ENCODE measurements around the gene HDAC3. TPM values are rescaled to one million over a fixed set of nuclear protein-coding genes. Genes with fewer than 3 reads are reported as not detected.

The HDAC3 gene
- polyA plus RNA-seq, 1 of the 3 experiments (the other 2 are of a cell fraction), result 104 TPM

DNA sequence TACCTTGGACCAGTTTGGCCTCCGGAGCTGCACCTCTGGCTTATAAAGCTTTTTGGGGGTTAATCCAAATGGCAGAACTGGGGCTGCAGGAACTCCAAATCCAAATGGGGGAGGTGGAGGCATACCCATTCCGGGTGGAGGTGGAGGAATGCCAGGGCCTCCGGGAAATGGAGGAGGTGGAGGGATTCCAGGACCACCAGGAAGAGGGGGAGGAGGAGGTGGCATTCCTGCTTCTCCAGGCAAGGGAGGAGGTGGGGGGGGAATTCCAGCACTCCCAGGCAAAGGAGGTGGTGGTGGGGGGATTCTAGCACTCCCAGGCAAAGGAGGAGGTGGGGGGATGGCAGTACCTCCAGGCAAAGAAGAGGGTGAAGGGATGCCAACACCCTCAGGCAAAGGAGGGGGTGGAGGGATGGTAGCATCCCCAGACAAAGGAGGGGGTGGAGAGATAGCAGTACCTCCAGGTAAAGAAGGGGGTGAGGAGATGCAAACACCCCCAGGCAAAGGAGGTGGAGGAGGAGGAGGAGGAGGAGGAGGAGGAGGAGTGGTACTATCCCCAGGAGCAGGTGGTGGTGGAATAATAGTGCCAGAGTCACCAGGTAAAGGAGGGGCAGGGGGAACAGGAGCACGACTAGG lies 63.0 kb downstream of the HDAC3 start:
- Histone ChIP-seq H3K9ac (no peak overlapping the region), H4K20me1 (ENCODE audit: insufficient read depth) (no peaks in the 10 kb centered on the region), H3K79me2 (ENCODE audit: insufficient read depth) (no peaks in the 10 kb centered on the region), H3K9me3 (no peaks in the 10 kb centered on the region), H3K27me3 (ENCODE audit: insufficient read depth) (no peaks in the 10 kb centered on the region), H3K4me2 (no peak overlapping the region), H3F3A (replicated peaks; ENCODE audit: insufficient read depth) (no peaks in the 10 kb centered on the region), H2AFZ (ENCODE audit: low read depth) (no peak overlapping the region), H3K36me3 (replicated peaks in 1 of 2; ENCODE audit: control insufficient read depth in 1 of 2, insufficient read depth in 2 of 2, low read length in 1 of 2) (peaks cover 56 to 77% of the 10 kb centered on the region in 2 experiments), H3K4me1 (ENCODE audit: control insufficient read depth in 1 of 2, insufficient read depth in 2 of 2, low read depth in 1 of 2, low read length in 1 of 2) (no peaks in the 10 kb centered on the region), H3K27ac (ENCODE audit: low read depth in 2 of 2, low read length in 1 of 2) (no peak overlapping the region), H3K9me2 (no peaks in the 10 kb centered on the region), H3K4me3 (ENCODE audit: low read depth in 2 of 2, low read length in 1 of 2) (no peak overlapping the region)
- WGBS (ENCODE audit: low lambda C conversion rate), result 92% methylated on average over 4 of the region's 4 CpGs
- TF ChIP-seq, protein P1, sequence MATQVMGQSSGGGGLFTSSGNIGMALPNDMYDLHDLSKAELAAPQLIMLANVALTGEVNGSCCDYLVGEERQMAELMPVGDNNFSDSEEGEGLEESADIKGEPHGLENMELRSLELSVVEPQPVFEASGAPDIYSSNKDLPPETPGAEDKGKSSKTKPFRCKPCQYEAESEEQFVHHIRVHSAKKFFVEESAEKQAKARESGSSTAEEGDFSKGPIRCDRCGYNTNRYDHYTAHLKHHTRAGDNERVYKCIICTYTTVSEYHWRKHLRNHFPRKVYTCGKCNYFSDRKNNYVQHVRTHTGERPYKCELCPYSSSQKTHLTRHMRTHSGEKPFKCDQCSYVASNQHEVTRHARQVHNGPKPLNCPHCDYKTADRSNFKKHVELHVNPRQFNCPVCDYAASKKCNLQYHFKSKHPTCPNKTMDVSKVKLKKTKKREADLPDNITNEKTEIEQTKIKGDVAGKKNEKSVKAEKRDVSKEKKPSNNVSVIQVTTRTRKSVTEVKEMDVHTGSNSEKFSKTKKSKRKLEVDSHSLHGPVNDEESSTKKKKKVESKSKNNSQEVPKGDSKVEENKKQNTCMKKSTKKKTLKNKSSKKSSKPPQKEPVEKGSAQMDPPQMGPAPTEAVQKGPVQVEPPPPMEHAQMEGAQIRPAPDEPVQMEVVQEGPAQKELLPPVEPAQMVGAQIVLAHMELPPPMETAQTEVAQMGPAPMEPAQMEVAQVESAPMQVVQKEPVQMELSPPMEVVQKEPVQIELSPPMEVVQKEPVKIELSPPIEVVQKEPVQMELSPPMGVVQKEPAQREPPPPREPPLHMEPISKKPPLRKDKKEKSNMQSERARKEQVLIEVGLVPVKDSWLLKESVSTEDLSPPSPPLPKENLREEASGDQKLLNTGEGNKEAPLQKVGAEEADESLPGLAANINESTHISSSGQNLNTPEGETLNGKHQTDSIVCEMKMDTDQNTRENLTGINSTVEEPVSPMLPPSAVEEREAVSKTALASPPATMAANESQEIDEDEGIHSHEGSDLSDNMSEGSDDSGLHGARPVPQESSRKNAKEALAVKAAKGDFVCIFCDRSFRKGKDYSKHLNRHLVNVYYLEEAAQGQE (IDR thresholded peaks at IDR 0.05; ENCODE audit: low read depth, low read length), result no peak
- no peak for TF ChIP-seq TEAD4 (IDR thresholded peaks at IDR 0.05; ENCODE audit: borderline replicate concordance, insufficient read depth)
- TF ChIP-seq MEF2A (IDR thresholded peaks at IDR 0.05; ENCODE audit: borderline replicate concordance, low read depth), result no peak
- no peak for TF ChIP-seq SIN3A (IDR thresholded peaks at IDR 0.05; ENCODE audit: borderline replicate concordance, low read depth, low read length)
- TF ChIP-seq FOSL2 (IDR thresholded peaks at IDR 0.05; ENCODE audit: borderline replicate concordance, low read depth), result no peak
- POLR2A ChIA-PET, result no interaction called here
- CTCF ChIA-PET, result interaction anchor here (1.4 to 4.2 kb wide), 2 partner anchors 10 to 19 kb away, joined by 3 to 17 read pairs; no protein-coding TSS in a partner anchor
- no peak for DNase-seq

Small RNA genes lying within 50 kb of the gene (small RNA-seq; reads per million reads assigned to genes)
- 0 reads per million in 7 experiments for gene RPS27AP10

Other genes with a start within 250 kb of the HDAC3 start
- gene PCDHGB4, start 249.2 kb downstream of the HDAC3 start, polyA plus RNA-seq (2012; rRNA removed), result 0.37 and 0.64 TPM in 2 replicates
- gene PCDHGA8, start 244.2 kb downstream of the HDAC3 start, polyA plus RNA-seq (2012; rRNA removed), result 0.06 and 0.12 TPM in 2 replicates
- gene PCDHGB5, start 238.9 kb downstream of the HDAC3 start, polyA plus RNA-seq (2012; rRNA removed), result 0.08 and 0.15 TPM in 2 replicates
- gene PCDHGA9, start 234.1 kb downstream of the HDAC3 start, polyA plus RNA-seq (2012; rRNA removed), result 0.13 and 0.16 TPM in 2 replicates
- 0.13 and 0.18 TPM in 2 replicates for gene PCDHGB6, start 228.8 kb downstream of the HDAC3 start, polyA plus RNA-seq (2012; rRNA removed)
- 1.6 and 2.0 TPM in 2 replicates for gene PCDHGA10, start 223.9 kb downstream of the HDAC3 start, polyA plus RNA-seq (2012; rRNA removed)
- gene PCDHGB7, start 219.2 kb downstream of the HDAC3 start, polyA plus RNA-seq (2012; rRNA removed), result 14.2 and 19.1 TPM in 2 replicates
- 0.18 and 0.23 TPM in 2 replicates for gene PCDHGA11, start 215.8 kb downstream of the HDAC3 start, polyA plus RNA-seq (2012; rRNA removed)
- 0.03 and 0.05 TPM in 2 replicates for gene PCDHGA12, start 206.3 kb downstream of the HDAC3 start, polyA plus RNA-seq (2012; rRNA removed)
- 55.8 and 97.0 TPM in 2 replicates for gene PCDHGC3, start 160.9 kb downstream of the HDAC3 start, polyA plus RNA-seq (2012; rRNA removed)
- gene PCDHGC4, start 151.8 kb downstream of the HDAC3 start, polyA plus RNA-seq (2012; rRNA removed), result 0.53 and 0.78 TPM in 2 replicates
- gene PCDHGC5, start 147.8 kb downstream of the HDAC3 start, polyA plus RNA-seq (2012; rRNA removed), result 1.9 and 2.0 TPM in 2 replicates
- gene DIAPH1, start 17.8 kb downstream of the HDAC3 start, polyA plus RNA-seq (2012; rRNA removed), result 28.2 and 30.4 TPM in 2 replicates
- gene RELL2, start 148 bp upstream of the HDAC3 start, polyA plus RNA-seq (2012; rRNA removed), result 15.6 and 16.1 TPM in 2 replicates
- gene FCHSD1, start 14.6 kb upstream of the HDAC3 start, polyA plus RNA-seq (2012; rRNA removed), result 49.2 and 58.3 TPM in 2 replicates
- 5.5 and 6.5 TPM in 2 replicates for gene ARAP3, start 45.4 kb upstream of the HDAC3 start, polyA plus RNA-seq (2012; rRNA removed)
- 0.08 and 0.10 TPM in 2 replicates for gene PCDH1, start 241.6 kb upstream of the HDAC3 start, polyA plus RNA-seq (2012; rRNA removed)